Activated CD4-positive, CD25-positive, alpha-beta regulatory T cell treated with anti-CD3 and anti-CD28 coated beads, Interleukin-2, amount 50 U/mL, for 16 hours (primary cell): ENCODE data around the gene SFXN5.
"Not testable (repeated sequence)": the region's sequence is repeated elsewhere in the genome, so short reads cannot be mapped to it uniquely, and the experiment has no call there.

Experiments
- DNase-seq: peaks from one replicate; pipeline ENCODE4 v3.0.0-alpha.2; 2020; ENCODE audit warnings: low read depth, low spot score

SFXN5 gene

DNA sequence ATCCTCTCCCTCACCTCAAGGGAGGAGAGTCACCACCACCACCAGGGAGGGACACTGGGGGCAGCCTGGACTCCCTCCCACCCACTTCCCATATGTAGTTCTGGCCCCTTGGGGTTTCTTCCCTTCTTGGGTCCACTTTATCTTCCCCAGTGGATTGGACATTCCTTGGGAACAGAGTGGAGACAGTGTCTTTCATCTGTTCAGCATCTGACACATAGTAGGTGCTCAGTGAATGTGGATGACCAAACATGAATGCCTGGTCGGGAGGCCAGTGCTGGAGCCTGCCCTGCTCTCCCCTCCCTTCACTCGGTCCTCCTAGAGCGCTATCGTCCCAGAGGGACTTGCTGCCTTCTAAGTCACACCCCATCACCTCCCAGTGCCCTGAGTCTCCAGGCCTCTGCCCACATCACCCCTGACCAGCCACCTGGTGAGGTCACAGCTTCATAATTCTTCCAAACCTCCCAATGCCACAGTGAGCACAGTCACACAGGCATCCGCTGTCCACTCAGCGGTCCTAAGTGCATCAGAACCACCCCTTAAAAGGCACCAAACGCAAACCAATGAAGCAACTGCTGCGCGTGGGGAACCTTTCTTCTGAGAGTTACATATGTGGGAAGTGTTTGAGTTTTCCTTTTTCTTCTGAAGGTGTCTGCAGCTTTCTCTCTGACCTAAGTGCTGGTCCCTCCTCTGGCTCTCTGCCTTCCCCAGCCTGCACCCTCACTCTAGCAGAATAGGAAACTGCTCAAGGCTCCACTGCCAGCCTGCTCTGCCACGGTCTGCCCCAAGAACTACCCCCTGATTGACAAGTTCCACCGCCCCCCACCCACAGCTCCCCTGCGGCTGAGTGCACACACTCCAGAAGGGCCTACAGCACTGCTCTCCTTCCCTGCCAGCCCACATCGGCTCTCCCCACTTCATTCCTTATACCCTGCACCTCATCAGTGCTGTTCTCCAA lies 7.2 kb upstream of the SFXN5 start:
- no peak for DNase-seq

DNA sequence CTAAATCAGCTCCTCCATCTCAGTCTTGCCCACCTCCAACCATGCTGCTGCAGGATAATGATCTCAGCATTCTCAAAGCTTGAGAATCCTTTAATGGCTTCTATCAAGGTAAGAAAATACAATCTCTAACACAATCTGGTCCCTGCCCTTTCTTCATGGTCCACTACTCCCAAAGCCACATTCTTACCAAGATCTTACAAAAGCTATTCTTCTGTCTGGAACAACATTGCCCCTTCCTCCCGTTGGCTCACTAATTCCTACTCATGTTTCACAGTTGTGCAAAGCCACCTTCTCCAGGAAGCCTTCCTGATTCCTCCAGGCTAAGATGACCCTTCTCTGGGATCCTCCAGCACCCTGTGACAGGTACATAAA lies 5.9 kb upstream of the SFXN5 start:
- no peak for DNase-seq

DNA sequence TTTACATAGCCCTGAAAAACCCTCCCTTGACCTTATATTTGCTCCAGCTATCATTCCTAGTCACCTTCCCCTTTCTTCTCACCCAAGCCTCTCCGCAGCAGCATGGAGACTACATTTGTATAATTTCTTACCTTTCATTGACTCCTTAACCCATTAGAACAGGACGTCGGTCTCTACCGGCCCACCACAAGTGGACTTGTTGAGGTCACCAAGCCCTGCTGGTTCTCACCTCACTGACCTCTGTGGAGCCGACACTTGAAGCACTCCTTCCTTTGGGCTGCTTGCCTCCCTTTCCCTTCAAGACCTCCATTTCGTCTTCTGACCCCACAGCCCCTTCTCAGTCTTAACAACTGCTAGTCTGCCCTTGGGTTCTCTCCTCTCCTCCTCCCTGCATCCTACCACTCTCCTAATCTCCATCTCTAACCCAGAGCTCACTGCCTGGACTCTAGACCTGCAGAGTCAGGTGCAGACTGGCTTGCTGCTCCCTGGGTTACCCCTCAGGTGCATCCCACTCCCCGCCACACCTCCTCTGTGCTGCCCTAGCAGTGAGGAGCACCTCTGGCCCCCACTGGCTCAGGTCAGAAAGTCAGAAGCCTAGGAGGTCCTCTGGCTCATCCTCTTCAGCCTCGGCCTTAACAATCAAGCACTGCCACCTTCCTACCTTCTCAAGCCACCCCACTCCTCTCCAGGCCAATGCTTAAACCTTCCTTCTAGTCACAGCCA lies 5.3 kb upstream of the SFXN5 start:
- DNase-seq, result no peak

DNA sequence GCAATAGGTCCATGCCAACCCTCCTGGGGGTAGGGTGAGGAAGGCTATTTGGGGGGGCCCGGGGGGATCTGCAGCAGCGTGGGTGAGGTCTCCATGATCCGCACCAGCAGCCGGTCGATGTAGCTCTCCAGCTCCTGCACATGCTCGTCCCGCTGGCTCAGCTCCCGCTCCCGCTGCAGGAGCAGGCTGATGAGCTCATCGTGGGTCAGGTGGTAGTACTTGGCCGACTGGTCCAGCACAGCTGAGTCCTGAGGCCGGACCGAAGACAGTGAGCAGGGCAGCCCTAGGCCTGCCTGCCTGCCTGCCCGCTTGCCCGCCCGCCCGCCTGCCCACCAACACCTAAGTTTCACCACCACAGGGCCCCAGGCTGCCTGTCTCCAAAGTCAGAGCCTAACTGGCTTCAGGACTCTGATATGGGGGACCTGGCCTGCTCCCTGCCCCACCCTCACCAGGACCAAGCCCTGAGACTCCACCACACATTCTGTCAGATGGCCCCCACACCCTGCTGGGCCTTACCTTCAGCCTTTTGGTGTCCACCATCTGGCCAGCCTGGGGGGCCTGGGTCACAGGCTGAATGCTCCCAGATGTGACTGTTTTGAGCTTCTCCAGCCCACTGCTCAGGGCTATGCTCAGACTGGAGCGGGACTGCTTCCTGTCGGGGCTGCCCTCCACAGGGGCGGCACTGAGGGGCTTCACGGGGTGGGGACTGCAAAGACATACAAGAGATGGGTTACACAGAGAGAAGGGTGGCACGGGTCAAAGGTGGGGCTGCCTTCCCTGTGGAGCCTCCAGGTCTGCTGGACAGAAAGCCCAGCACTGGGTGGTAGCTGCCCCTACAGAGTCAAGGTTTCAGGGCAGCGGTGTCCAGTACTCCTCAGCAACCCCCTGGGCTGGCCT lies 4.2 kb upstream of the SFXN5 start:
- DNase-seq, result no peak

DNA sequence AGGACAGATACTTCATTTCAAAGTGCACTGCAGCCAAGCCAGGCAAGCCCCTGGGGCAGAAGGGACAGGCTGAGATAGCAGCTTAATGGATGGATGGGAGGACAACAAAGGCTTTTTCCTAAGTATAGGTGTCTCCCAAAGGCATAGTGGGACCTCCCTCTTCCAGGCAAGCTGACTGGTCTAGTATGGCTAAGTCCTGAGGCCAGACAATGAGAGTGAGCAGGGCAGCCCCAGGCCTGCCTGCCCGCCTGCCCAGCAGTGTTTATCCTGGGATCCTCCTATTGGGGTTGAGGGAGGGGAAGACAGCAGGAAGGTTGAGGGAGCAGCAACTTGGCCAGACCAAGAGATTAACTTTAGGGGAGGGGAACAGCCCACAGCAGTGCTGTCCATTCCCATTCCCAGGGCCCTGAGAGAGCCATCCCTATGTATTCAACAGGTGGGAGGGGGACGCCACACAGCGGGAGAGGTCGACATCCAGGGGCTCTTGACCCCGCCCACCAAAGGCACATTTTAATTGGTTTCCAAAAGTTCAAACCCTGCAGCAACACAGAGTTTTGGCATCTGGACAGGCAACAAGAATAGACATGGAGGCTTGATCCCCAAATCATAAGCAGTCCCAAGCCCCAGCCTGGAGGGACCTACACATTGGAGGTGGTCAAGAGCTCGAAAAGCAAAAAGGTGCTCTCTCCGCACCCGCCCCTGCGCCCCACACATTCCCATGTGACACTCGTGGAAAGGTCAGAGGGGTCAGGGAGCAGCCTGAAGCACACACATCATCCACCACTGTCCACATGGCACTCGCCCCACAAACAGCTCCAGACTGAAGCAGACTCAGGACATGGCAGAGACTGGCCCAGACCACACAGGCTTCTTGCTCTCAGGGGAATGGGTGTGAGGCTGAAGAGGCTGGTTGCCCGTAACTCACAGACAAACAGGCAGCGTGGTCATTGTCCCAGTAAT lies 2.9 kb upstream of the SFXN5 start:
- no peak for DNase-seq

DNA sequence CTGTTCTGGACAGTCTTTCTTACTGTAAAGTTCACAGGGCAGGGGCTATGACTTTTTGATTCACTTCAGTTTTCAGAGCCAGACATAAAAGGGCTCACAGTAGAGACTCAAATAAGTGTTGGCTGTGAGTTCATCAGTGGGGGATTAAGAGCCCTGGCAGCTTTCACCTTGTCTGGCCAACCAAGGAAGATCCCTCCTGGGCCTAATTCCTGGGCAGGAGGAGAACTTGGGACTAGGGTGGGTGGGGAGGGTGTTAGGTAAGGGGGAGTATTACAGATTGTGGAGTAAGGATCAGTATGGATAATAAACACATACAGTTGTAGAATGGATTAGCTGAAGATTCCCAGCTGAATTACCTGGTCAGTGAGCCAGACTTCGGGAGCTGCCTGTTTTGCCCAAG lies 904 bp upstream of the SFXN5 start:
- no peak for DNase-seq

DNA sequence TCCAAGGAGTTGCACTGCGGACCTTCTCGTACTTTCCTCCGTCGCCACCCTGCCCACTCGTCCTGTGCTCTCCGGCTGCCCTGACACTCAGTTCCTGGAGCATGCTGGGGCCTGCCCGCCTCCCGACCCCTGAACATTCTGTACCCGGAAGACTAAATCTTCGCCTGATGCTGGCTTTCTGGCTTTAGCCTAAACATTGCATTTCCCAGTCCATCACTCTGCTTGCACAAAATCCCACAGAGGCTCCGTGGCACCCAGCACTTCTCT lies 550 bp upstream of the SFXN5 start:
- no peak for DNase-seq

DNA sequence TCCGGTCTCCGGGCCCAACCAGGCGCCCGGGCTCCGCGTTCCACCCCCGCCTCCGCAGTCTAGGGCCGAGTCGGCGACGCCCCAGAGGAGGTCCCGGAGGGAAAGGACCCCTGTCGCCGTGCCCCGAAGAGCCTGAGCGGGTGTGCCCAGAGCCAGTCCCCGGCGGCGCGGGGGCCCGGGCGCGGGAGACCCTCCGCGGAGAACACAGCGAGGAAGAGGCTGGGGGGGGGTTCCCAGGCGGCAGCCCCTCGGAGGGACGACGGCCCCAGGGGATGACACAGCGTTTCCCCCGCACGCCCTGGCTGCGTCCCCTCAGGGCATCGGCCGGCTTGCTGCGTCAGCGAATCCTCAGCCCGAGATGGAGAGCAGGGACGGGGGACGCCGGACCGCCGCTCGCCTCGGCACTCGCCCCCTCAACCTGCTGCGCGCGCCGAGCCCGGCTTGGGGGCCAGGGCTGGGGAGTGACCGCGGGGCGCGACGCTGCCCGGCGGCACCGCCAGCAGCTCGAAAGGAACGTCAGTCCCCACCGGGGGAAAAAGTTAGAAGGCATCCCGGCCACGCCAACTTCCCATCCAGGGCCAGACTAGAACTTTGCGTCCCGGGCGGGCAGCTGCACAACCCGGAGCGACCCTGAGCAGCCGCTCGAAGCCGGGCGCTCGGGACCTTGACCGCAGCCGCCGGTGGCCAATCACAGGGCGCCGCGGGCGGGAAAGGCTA lies 711 bp downstream of the SFXN5 start:
- no peak for DNase-seq

DNA sequence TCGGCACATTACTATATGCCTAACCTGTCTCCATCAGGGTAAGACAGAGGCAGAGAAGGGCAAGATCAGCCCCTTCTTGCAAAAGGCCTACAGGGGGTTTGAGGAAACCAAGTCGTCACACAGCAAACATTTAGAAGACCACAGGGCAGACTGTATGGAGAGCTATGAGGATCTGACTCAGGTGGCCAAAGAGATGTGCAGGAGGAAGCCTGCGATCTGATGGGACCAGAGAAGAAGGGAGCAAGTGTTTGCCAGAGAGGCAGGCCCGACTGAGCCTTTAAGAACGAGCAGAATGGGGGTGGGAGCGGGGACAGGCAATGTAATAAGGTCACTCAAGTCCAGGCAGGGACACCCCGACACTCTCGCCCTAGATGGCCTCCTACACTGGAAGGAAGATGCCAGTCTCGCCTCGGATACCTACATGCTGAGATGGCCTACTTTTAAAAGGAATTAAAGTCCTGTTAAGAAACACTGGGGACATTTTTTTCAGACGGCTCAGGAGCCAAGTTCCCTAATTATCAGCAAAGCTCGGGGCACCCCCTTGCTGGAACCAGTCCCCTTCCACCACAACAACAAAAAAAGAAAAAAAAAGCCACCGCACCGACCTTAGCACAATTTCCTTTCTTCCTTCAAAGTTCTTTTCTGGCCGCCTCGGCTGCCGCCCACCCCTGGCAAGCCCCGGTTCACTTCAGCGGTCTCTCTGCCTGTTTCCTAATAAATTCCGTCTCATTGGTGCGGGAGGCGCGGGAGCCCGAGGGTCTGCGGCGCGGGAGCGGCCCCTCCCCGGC lies 1.5 kb downstream of the SFXN5 start:
- no peak for DNase-seq

DNA sequence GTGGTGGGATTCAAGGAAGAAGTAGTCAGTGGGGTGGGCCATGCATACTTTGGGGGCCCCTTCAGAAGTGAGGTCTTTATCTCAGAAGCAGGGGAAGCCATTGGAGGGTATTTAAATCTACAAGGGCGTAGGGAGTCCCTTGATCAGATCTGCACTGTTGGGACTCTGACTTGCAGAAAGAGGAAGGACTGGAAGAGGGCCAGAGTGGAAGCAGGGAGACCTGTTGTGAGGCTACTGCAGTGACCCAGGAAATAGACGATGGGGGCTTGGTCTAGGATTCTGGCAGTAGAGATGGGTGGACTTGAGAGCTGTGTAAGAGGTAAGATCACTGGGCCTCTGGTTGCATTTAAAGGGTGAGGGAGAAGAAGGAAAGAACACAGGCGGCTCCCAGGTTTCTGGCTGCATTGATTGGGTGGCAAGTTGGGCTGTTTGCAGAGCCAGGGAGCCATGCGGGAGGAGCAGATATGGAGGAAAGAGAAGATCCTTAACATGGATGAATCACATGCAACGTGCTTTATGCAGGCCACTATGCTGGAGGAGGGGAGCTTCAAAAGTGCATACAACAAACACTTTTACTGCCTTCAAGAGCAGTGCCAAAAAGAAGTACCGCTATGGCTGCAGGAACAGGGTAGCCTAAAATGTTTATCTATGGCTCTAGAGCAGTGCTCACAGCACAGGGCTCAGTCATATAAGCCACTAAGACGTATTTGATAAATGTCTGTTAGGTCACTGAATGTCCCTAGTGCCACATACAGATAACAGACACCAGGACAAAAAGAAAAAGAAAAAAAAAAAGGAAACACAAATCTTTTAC lies 2.3 kb downstream of the SFXN5 start:
- no peak for DNase-seq

DNA sequence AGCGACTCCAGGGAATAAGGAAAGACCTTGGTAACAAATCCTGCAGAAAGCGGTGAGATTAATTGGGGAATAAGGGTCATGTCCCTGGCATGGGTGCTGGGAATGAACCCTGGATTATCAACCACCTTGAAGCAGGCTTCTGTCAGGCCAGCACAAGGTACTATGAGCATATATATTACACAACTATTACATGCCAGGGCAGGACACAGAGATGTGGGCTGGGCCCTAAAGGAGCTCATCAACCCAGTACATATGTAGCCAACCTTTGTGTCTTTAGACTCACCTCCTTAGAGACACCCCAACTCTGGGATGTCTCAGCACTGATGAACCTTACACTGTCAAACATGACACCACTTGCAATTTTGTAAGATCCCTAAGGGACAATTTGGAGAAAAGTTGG lies 3.4 kb downstream of the SFXN5 start:
- no peak for DNase-seq

DNA sequence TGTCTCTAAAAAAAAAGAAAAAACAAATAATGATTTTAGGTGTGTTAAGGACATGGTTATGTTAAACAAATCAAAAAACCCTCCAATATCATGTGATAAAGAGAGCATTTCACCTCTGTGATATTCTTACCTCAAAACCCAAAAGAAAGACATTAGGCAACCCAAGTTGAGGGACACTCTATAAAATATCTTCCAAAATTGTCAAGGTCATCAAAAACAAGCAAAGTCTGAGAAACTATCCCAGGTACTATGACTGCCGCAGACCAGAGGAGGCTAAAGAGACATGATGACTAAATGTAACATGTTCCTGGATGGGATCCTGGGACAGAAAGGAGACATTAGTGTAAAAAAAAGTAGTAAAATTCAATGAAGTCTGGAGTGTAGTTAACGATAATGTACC lies 4.5 kb downstream of the SFXN5 start:
- no peak for DNase-seq

DNA sequence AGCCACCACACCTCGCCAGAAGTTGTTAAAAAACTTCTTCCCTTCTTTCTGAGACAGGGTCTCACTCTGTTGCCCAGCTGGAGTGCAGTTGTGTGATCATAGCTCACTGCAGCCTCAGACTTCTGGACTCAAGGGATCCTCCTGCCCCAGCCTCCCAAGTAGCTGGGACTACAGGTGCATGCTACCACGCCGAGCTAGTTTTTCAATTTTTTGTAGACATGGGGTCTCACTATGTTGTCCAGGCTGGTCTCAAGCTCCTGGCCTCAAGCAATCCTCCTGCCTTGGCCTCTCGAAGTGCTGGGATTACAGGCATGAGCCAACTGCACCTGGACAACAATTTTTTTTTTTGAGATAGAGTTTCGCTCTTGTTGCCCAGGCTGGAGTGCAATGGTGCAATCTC lies 6.4 kb downstream of the SFXN5 start:
- not testable (repeated sequence) for DNase-seq

DNA sequence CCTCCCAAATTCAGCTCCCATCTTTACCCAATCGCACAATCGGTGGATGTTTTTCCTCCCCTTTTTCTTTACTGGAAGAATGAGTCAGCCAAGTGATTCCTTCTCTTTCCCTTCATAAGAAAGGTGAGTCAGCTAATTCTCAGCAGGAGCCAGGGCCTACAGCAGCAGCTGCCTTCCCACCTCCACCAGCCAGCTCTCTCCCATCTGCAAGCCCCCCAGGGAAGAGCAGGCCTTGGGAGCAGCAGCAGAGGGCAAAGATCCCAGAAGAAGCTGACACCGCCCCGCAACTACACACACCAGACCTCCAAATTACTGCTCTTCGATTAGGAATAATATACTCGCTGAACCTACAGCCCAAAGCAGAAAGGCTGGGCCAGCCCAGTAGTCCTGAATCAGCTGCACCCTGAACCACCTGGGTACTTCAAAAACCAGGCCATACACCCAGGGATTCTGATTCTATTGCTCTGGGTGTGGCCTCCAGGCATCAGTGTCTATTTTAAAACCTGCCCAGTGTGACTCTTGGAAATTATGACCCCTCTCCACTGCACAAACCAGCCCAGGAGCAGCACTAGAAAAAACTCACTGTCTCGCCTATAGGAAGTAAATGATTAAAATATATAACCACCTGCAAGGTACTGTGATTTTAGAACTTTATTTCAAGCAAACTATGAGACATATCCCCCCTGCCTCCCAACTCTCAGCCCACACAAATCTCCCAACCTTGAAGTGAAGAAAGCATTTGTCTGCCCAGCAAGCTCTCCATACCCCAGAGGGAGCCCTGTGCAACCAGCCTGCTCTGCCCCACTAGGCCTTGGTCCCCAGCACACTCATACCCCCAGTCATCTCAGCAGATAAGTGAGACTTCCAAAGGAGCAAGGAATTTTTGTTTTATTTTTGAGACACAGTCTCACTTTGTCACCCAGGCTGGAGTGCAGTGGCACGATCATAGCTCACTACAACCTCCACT lies 7.3 kb downstream of the SFXN5 start:
- no peak for DNase-seq

DNA sequence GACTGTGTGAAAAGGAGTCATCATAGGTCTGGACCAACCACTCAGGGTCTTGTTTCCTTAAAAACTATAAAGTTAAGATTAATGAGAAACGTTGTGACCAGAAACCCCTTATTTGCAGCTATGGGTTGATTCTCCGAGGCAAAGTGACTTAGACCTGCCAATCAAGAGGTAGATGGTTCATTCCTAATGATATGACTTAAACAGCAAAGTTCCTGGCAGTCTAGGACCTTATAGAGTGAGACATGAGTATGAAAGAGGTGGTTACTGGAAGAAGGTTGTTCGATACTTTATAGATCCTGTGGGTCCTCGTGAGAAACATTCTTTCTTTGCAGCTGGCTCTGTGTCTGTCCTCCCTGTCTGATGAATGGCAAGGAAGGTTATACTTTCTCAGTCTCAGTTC lies 8.0 kb downstream of the SFXN5 start:
- DNase-seq, result no peak

DNA sequence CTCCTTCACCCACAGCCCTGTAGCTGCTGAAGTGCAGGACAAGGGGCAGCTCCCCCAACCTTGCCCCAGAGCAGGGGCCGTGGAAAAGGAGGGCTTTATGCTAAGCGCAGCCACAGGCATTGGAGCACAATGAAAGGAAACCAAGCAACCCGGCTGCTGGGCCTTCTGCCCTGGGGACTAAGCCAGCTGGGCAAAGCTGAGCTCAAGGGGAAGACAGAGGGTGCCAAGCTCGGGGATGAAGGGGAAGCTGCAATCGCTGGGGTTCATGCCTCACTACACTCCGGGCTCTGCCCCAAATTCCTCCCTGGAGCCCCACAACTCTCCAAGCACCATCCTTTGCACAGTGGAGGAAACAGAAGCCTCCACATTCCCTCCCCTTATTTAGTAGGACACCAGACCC lies 12.4 kb downstream of the SFXN5 start:
- no peak for DNase-seq

DNA sequence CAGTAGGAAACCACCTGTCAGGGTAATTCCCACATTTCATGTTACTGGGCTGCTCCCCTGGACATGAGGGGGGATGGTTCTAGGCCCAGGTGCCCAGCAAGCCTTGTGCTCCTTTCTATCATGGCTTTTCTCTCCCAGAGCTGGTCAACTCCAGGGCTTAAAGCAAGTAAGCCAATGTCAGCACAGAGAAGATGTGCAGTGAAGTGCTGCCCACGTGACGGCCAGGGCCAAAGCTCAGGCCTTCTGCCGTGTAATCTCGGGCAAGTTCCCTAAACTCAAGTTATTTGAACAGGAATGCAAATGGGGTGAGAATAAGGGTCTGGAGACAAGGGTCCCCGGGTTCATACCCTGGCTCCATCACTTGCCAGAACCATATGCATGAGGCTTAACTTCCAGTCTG lies 16.5 kb downstream of the SFXN5 start:
- no peak for DNase-seq
